Measurements from ENCODE around the gene GABRB1. TPM values are rescaled to one million over a fixed set of nuclear protein-coding genes. Genes with fewer than 3 reads are reported as not detected.

The GABRB1 gene
- total RNA-seq, 4 donors from 2014 or later: not detected

DNA sequence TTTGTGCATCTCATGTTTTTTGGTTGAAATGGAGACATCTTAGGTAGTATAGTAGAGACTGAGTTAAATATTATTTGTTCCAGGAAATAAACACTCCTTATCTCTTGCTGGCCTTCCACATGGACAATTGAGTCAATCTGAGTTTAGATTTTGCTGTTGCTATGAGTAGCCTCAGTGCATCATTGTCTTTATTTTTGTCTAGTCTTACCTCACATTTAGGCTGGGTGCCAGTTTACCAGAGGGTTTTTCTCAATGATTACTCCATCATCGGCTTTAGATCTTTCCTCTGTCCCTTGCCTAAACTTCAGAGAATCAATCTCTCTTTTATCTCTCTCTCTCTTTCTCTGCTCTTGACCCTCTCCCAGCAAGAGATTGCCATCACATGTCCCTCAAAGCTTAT, 73.6 kb downstream of the GABRB1 start:
- no peaks in the 10 kb centered on the region for H3K36me3 ChIP-seq
- no peak for ATAC-seq
- no peaks in the 10 kb centered on the region for H3K27me3 ChIP-seq
- no peaks in the 10 kb centered on the region for H3K4me1 ChIP-seq
- TF ChIP-seq, protein P1, sequence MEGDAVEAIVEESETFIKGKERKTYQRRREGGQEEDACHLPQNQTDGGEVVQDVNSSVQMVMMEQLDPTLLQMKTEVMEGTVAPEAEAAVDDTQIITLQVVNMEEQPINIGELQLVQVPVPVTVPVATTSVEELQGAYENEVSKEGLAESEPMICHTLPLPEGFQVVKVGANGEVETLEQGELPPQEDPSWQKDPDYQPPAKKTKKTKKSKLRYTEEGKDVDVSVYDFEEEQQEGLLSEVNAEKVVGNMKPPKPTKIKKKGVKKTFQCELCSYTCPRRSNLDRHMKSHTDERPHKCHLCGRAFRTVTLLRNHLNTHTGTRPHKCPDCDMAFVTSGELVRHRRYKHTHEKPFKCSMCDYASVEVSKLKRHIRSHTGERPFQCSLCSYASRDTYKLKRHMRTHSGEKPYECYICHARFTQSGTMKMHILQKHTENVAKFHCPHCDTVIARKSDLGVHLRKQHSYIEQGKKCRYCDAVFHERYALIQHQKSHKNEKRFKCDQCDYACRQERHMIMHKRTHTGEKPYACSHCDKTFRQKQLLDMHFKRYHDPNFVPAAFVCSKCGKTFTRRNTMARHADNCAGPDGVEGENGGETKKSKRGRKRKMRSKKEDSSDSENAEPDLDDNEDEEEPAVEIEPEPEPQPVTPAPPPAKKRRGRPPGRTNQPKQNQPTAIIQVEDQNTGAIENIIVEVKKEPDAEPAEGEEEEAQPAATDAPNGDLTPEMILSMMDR (IDR thresholded peaks at IDR 0.05): no peak
- no peak for TF ChIP-seq EP300 (IDR thresholded peaks at IDR 0.05)
- TF ChIP-seq POLR2A (IDR thresholded peaks at IDR 0.05): no peak
- no peak for TF ChIP-seq POLR2AphosphoS5 (IDR thresholded peaks at IDR 0.05)
- H3K27ac ChIP-seq: no peak overlapping the region
- WGBS, 2 donors (ENCODE audit: low coverage in 1 of 2): 57 to 73% methylated on average over 1 of the region's 1 CpG
- H3K4me3 ChIP-seq: no peak overlapping the region
- H3K9me3 ChIP-seq: no peaks in the 10 kb centered on the region

DNA sequence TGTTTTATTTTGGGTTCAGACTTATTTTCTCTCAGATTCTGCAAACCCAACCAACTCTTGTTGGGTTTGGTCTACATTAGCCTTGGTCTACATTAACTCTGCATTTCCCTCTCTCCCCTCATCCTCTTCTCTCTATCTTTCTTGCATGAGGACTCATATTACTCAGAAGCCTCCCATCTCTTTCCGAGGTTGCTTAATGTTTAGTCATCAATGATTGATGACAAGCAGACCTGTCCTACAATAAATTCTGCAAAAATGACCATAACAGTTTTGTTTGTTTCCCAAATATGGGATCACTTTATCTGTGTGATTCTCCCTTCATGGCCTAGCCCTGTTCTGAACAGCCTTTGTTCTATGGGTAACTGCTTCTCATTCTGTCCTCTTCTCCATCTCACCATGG, 75.2 kb downstream of the GABRB1 start:
- no peaks in the 10 kb centered on the region for H3K9me3 ChIP-seq
- H3K4me1 ChIP-seq: no peaks in the 10 kb centered on the region
- no peaks in the 10 kb centered on the region for H3K36me3 ChIP-seq
- TF ChIP-seq POLR2A (IDR thresholded peaks at IDR 0.05) (no peak), EP300 (IDR thresholded peaks at IDR 0.05) (no peak), POLR2AphosphoS5 (IDR thresholded peaks at IDR 0.05) (no peak)
- TF ChIP-seq, protein P1 (IDR thresholded peaks at IDR 0.05): no peak
- no peak overlapping the region for H3K27ac ChIP-seq
- no peak for ATAC-seq
- no peaks in the 10 kb centered on the region for H3K27me3 ChIP-seq
- 22 to 50% methylated on average over 1 of the region's 1 CpG for WGBS, 2 donors (ENCODE audit: low coverage in 1 of 2)
- H3K4me3 ChIP-seq: no peak overlapping the region

DNA sequence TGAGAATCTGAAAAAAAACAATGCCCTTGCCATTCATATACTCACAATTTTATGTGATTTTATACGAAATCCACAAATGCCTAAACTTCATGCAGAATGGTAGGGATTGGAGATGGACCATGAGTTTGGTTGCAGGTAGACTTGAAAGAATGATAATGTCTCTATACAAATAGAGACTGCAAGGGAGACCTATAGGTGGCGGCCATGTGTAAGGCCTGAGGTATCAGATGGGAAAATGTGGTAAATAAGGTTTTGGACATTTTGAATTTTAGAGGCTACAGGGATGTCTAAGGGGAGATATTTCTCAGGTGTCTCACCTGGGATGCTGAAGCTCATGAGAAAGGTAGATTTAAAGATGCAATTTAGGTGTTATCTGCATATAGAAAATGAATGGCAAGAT, 78.0 kb downstream of the GABRB1 start:
- no peaks in the 10 kb centered on the region for H3K4me1 ChIP-seq
- no peak overlapping the region for H3K4me3 ChIP-seq
- no peak overlapping the region for H3K27ac ChIP-seq
- H3K9me3 ChIP-seq: no peaks in the 10 kb centered on the region
- TF ChIP-seq, protein P1 (IDR thresholded peaks at IDR 0.05): no peak
- no peak for TF ChIP-seq EP300 (IDR thresholded peaks at IDR 0.05)
- TF ChIP-seq POLR2AphosphoS5 (IDR thresholded peaks at IDR 0.05): no peak
- no peak for TF ChIP-seq POLR2A (IDR thresholded peaks at IDR 0.05)
- no peak for ATAC-seq
- no peaks in the 10 kb centered on the region for H3K36me3 ChIP-seq
- no peaks in the 10 kb centered on the region for H3K27me3 ChIP-seq
- 90 to 93% methylated on average over 2 of the region's 2 CpGs for WGBS, 2 donors (ENCODE audit: low coverage in 1 of 2)

DNA sequence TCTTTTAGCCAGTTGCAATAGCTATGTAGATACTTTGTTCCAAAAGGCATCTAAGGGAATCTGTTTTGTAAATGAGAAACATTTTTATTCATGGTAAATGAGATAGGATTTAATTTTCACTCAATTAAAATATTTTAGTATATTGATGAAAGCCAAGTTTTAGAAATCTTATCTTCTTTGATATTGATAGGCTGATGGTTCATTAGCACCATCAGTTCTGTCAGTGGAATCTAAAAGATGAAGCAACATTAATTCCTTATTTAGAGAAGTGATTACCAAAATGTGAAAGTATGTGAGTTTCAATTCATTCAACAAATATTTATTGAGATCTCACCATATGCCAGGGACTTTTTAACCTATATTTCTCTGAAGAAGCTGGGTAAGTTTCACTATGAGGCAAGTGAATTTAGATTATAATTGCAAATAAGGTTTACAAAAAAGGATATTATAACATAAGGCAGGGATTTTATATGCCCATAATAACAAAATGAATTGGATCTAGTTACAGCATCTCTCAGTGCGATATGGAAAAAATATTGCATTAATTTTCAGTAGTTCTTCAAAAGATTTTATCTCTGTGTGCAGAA, 79.3 kb downstream of the GABRB1 start:
- 63 to 94% methylated on average over 1 of the region's 1 CpG for WGBS, 2 donors (ENCODE audit: low coverage in 1 of 2)
- Histone ChIP-seq H3K4me1 (no peaks in the 10 kb centered on the region), H3K27ac (no peak overlapping the region), H3K27me3 (no peaks in the 10 kb centered on the region), H3K9me3 (no peaks in the 10 kb centered on the region), H3K36me3 (no peaks in the 10 kb centered on the region), H3K4me3 (no peak overlapping the region)
- no peak for ATAC-seq
- TF ChIP-seq POLR2AphosphoS5 (IDR thresholded peaks at IDR 0.05): no peak
- TF ChIP-seq POLR2A (IDR thresholded peaks at IDR 0.05): no peak
- no peak for TF ChIP-seq EP300 (IDR thresholded peaks at IDR 0.05)
- TF ChIP-seq, protein P1 (IDR thresholded peaks at IDR 0.05): no peak

DNA sequence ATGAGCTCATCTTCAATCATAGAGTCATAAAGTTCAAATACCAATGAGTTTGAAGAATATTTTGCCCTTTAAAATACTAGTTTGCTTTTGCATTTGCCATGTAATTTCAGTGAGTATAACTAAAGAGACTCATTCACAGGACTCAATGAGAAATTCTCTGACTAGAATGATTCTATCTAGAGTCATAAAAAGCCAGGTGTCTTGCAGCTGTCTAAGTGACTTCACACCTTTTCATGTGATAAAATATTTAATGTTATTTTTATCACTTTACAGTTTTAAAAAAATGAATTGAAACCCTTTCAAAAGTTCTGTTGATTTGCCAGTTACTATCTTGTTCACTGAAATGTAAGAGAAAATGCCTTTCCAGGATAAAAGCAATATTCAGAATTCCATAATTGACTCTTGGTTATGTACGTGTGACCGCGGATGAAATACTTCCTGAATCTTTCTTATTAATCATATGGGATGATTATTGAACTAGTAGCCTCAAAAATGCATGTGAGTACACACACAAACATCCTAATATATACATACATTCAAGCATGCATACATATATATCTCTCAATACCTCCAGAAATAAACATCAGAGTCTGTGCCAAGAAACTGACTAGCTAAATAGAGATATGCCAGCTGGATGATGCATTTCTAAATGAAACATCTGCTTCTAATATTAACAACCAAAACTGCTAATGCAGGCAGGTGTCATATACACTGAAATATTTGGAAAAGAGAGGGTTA, 87.0 kb downstream of the GABRB1 start:
- no peak overlapping the region for H3K4me3 ChIP-seq
- no peaks in the 10 kb centered on the region for H3K27me3 ChIP-seq
- ATAC-seq: no peak
- no peak overlapping the region for H3K27ac ChIP-seq
- no peaks in the 10 kb centered on the region for H3K9me3 ChIP-seq
- WGBS, 2 donors (ENCODE audit: low coverage in 1 of 2): 29 to 33% methylated on average over 3 of the region's 3 CpGs
- no peak for TF ChIP-seq POLR2AphosphoS5 (IDR thresholded peaks at IDR 0.05)
- TF ChIP-seq EP300 (IDR thresholded peaks at IDR 0.05): no peak
- TF ChIP-seq POLR2A (IDR thresholded peaks at IDR 0.05): no peak
- TF ChIP-seq, protein P1 (IDR thresholded peaks at IDR 0.05): no peak
- H3K36me3 ChIP-seq: no peaks in the 10 kb centered on the region
- H3K4me1 ChIP-seq: no peaks in the 10 kb centered on the region
